Keratinocyte (primary cell): ENCODE data around the gene SEC16A. TPM values are rescaled to one million over a fixed set of nuclear protein-coding genes. Genes with fewer than 3 reads are reported as not detected.
A peak's percentile ranks its signal among the peaks of the same experiment; 100 is the strongest.

Experiments used
- DNase-seq: peaks from one replicate; pipeline ENCODE4 v3.0.0-alpha.2; 2011; ENCODE audit warnings: low read depth, missing footprints, low spot score
- FAIRE-seq: peaks from 2 replicates; lab custom pipeline; 2011; peaks lifted over from hg19 to GRCh38; lab: Jason Lieb, UNC
- H2AFZ ChIP-seq: 2 replicates; pipeline ENCODE4 v1.6.0; 2012; ENCODE audit warnings: low read length, control low read depth, inconsistent platforms; ENCODE audit not compliant: control insufficient read depth
- H3K27ac ChIP-seq: 2 replicates; pipeline ENCODE4 v1.5.1; 2011; ENCODE audit warnings: low read length; ENCODE audit not compliant: control insufficient read depth, insufficient read depth
- H3K27me3 ChIP-seq: 3 replicates; pipeline ENCODE4 v1.6.0; 2011; ENCODE audit warnings: low read length; ENCODE audit not compliant: control insufficient read depth, insufficient read depth; ENCODE audit errors: extremely low read depth
- H3K36me3 ChIP-seq, 2 experiments: 2 replicates in 1 of 2; 3 replicates in 1 of 2; pipeline ENCODE4 v1.5.1; 2011; ENCODE audit warnings: low read length in 2 of 2, mild to moderate bottlenecking in 1 of 2; ENCODE audit not compliant: control insufficient read depth in 2 of 2, insufficient read depth in 2 of 2; ENCODE audit errors: extremely low read depth in 1 of 2
- H3K4me1 ChIP-seq: 3 replicates; pipeline ENCODE4 v1.5.1; 2011; ENCODE audit warnings: low read length; ENCODE audit not compliant: control insufficient read depth, insufficient read depth; ENCODE audit errors: extremely low read depth
- H3K4me2 ChIP-seq: 3 replicates; pipeline ENCODE4 v1.6.0; 2011; ENCODE audit warnings: low read depth, low read length; ENCODE audit not compliant: control insufficient read depth, insufficient read depth; ENCODE audit errors: extremely low read depth
- H3K4me3 ChIP-seq, 3 experiments: fragments of 200-600 bp in 1 of 3; sonication (generic) in 1 of 3; 2 replicates in 2 of 3; 3 replicates in 1 of 3; pipeline ENCODE4 v1.5.1; 2011 to 2016; ENCODE audit warnings: low read length in 3 of 3, mild to moderate bottlenecking in 3 of 3, control low read depth in 2 of 3, inconsistent platforms in 1 of 3, low read depth in 1 of 3, mixed read lengths in 1 of 3, mixed run types in 1 of 3, moderate library complexity in 1 of 3; ENCODE audit not compliant: control insufficient read depth in 2 of 3, insufficient read depth in 2 of 3; ENCODE audit errors: extremely low read depth in 1 of 3
- H3K79me2 ChIP-seq: 2 replicates; pipeline ENCODE4 v1.6.0; 2012; ENCODE audit warnings: low read length; ENCODE audit not compliant: control insufficient read depth, insufficient read depth
- H3K9ac ChIP-seq: 3 replicates; pipeline ENCODE4 v1.6.0; 2011; ENCODE audit warnings: low read length; ENCODE audit not compliant: control insufficient read depth, insufficient read depth; ENCODE audit errors: extremely low read depth
- H3K9me1 ChIP-seq: 3 replicates; pipeline ENCODE4 v1.6.0; 2011; ENCODE audit warnings: low read length; ENCODE audit not compliant: control insufficient read depth, insufficient read depth; ENCODE audit errors: extremely low read depth
- H3K9me3 ChIP-seq: 2 replicates; pipeline ENCODE4 v1.5.1; 2012; ENCODE audit warnings: low read depth, low read length; ENCODE audit not compliant: control insufficient read depth
- H4K20me1 ChIP-seq: 3 replicates; pipeline ENCODE4 v1.6.0; 2011; ENCODE audit warnings: low read length; ENCODE audit not compliant: control insufficient read depth, insufficient read depth; ENCODE audit errors: extremely low read depth
- EZH2 ChIP-seq: IDR thresholded peaks from one replicate; pipeline ENCODE4 v1.6.1; 2012; ENCODE audit warnings: inconsistent platforms, mild to moderate bottlenecking, low read length, moderate library complexity
- dilution Hi-C: fragments of 300-500 bp; cut with MboI; formaldehyde crosslinking; loops from one replicate; pipeline ENCODE4 v1.7.0; 2020; ENCODE audit warnings: low sequenced_read_pairs; ENCODE audit not compliant: extremely low pct_ligation_motif_present
- polyA minus RNA-seq, 3 experiments: library from RNA; depleted of rRNA, polyadenylated mRNA; stranded (reverse); fragments of >200 nt; gene quantifications; 1 replicate in 1 of 3; 2 replicates in 1 of 3; 3 replicates in 1 of 3; pipeline ENCODE4 v1.2.3, GENCODE V29; 2011
- polyA plus RNA-seq, 5 experiments: library from polyadenylated mRNA; depleted of rRNA in 3 of 5; stranded (reverse) in 3 of 5; stranded (forward) in 1 of 5; unstranded in 1 of 5; fragments of >200 nt; gene quantifications; 1 replicate in 1 of 5; 2 replicates in 3 of 5; 3 replicates in 1 of 5; pipeline versions ENCODE4 v1.2.1 to v1.2.3, GENCODE V29; 2011 to 2012; ENCODE audit warnings: missing spikeins in 2 of 5, low read depth in 1 of 5, low replicate concordance in 1 of 5
- TF ChIP-seq, protein P1 (sequence below), 3 experiments: IDR thresholded peaks in 1 of 3; conservative IDR thresholded peaks in 1 of 3; optimal IDR thresholded peaks in 1 of 3; 2 replicates in 2 of 3; 3 replicates in 1 of 3; pipeline versions ENCODE3 to v1.5.1; 2011; ENCODE audit warnings: low read length in 3 of 3, mild to moderate bottlenecking in 3 of 3, moderate library complexity in 2 of 3, control low read depth in 1 of 3, inconsistent platforms in 1 of 3; ENCODE audit not compliant: insufficient read depth in 2 of 3; ENCODE audit errors: extremely low read depth in 1 of 3

SEC16A gene, protein sequence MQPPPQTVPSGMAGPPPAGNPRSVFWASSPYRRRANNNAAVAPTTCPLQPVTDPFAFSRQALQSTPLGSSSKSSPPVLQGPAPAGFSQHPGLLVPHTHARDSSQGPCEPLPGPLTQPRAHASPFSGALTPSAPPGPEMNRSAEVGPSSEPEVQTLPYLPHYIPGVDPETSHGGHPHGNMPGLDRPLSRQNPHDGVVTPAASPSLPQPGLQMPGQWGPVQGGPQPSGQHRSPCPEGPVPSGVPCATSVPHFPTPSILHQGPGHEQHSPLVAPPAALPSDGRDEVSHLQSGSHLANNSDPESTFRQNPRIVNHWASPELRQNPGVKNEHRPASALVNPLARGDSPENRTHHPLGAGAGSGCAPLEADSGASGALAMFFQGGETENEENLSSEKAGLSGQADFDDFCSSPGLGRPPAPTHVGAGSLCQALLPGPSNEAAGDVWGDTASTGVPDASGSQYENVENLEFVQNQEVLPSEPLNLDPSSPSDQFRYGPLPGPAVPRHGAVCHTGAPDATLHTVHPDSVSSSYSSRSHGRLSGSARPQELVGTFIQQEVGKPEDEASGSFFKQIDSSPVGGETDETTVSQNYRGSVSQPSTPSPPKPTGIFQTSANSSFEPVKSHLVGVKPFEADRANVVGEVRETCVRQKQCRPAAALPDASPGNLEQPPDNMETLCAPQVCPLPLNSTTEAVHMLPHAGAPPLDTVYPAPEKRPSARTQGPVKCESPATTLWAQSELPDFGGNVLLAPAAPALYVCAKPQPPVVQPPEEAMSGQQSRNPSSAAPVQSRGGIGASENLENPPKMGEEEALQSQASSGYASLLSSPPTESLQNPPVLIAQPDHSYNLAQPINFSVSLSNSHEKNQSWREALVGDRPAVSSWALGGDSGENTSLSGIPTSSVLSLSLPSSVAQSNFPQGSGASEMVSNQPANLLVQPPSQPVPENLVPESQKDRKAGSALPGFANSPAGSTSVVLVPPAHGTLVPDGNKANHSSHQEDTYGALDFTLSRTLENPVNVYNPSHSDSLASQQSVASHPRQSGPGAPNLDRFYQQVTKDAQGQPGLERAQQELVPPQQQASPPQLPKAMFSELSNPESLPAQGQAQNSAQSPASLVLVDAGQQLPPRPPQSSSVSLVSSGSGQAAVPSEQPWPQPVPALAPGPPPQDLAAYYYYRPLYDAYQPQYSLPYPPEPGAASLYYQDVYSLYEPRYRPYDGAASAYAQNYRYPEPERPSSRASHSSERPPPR (N-terminal part only)
- polyA plus RNA-seq, result 12.2 to 33.1 TPM (median 15.8 TPM) in 3 replicates
- polyA plus RNA-seq (2011; ENCODE audit: low read depth), result 22.4 TPM
- 28.6 and 31.4 TPM in 2 replicates for polyA plus RNA-seq (2011; cell fraction: cytosol; rRNA removed)
- 152 and 161 TPM in 2 replicates for polyA plus RNA-seq (2011; cell fraction: nucleus; rRNA removed)
- polyA plus RNA-seq (2012; ENCODE audit: low replicate concordance), result 40.9 and 60.4 TPM in 2 replicates
- 28.0 to 141 TPM (median 38.6 TPM) in 3 replicates for polyA minus RNA-seq
- polyA minus RNA-seq (2011; cell fraction: cytosol; rRNA and poly(A)+ RNA removed), result 46.6 TPM
- 84.6 and 123 TPM in 2 replicates for polyA minus RNA-seq (2011; cell fraction: nucleus; rRNA and poly(A)+ RNA removed)

- no peaks in the 10 kb centered on the region for H3K9me1 ChIP-seq
- H3K9ac ChIP-seq, result peak within 1 kb of the TSS; percentile 97
- H3K79me2 ChIP-seq, result peaks cover 44% of the 10 kb centered on the region
- dilution Hi-C loops, result no loop called here
- TF ChIP-seq EZH2, result no peak
- TF ChIP-seq, protein P1, sequence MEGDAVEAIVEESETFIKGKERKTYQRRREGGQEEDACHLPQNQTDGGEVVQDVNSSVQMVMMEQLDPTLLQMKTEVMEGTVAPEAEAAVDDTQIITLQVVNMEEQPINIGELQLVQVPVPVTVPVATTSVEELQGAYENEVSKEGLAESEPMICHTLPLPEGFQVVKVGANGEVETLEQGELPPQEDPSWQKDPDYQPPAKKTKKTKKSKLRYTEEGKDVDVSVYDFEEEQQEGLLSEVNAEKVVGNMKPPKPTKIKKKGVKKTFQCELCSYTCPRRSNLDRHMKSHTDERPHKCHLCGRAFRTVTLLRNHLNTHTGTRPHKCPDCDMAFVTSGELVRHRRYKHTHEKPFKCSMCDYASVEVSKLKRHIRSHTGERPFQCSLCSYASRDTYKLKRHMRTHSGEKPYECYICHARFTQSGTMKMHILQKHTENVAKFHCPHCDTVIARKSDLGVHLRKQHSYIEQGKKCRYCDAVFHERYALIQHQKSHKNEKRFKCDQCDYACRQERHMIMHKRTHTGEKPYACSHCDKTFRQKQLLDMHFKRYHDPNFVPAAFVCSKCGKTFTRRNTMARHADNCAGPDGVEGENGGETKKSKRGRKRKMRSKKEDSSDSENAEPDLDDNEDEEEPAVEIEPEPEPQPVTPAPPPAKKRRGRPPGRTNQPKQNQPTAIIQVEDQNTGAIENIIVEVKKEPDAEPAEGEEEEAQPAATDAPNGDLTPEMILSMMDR (optimal IDR thresholded peaks at IDR 0.05 in 1 of 3, IDR thresholded peaks at IDR 0.05 in 1 of 3, conservative IDR thresholded peaks at IDR 0.05 in 1 of 3; ENCODE audit: extremely low read depth in 1 of 3, insufficient read depth in 2 of 3, low read length in 3 of 3), result no peak
- DNase-seq (peak; percentile 91), FAIRE-seq (no peak)
- peak within 1 kb of the TSS; percentile 78 to 92 (median 83) for H3K4me3 ChIP-seq
- peaks cover 17% of the 10 kb centered on the region for H4K20me1 ChIP-seq
- H3K27ac ChIP-seq, result peak within 1 kb of the TSS; percentile 96
- peaks cover 3 to 9% of the 10 kb centered on the region in 2 experiments for H3K36me3 ChIP-seq
- H3K4me2 ChIP-seq, result peak within 1 kb of the TSS; percentile 95
- no peaks in the 10 kb centered on the region for H3K27me3 ChIP-seq
- H3K9me3 ChIP-seq, result no peaks in the 10 kb centered on the region
- peak within 1 kb of the TSS; percentile 93 for H2AFZ ChIP-seq
- H3K4me1 ChIP-seq, result peaks cover 17% of the 10 kb centered on the region
Observed at GRCh38 chr9:136482793-136483588, at the start of gene SEC16A. SEC16A (minus strand) TSS chr9:136483040; CDS start chr9:136477615, 5,425 bp downstream.
